ENCODE measurements around the gene GDI1. TPM values are rescaled to one million over a fixed set of nuclear protein-coding genes. Genes with fewer than 3 reads are reported as not detected.

GDI1 gene
- total and polyA plus RNA-seq, 2 experiments from 2014 or later, result 48.5 to 95.9 TPM

DNA sequence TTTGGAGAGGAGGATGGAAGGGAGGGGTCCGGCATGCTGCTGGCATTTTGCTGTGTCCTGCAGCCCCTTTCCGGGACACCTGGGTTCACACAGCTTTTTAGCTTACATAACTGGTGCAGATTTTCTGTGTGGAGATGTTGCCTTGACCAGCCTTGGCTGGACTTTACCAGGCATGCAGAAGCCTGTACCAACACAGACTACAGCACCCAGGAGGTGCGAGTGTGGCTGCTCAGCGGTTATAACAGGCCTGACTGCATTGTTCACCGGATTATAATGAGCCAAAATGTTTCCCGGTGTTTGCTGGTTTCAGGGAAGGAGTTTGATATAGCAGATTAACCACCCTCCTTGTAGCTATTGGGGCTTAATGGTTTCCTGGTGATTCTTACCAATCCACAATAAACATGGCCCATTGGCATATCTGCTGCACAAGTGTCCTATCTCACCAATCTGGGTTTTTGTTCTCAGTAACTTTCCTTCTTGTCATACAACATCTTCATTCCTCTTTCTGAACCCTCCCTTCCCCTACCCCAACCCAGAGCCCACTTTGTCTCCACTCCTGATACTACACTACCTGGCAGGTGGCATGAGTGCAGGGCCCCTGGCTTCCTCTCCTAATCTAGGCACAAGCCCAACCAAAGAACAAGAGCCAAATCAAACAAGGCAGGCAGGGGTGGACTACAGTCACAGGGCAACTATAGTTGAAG is 34.9 kb upstream of the GDI1 start:
- H2AFZ ChIP-seq, result no peak overlapping the region
- H3F3A ChIP-seq (replicated peaks; ENCODE audit: low read depth), result peaks cover 21% of the 10 kb centered on the region
- peaks cover 17% of the 10 kb centered on the region for H3K79me2 ChIP-seq (replicated peaks; ENCODE audit: insufficient read depth)
- no peak overlapping the region for H3K4me3 Mint-ChIP-seq
- no peaks in the 10 kb centered on the region for H3K9me2 ChIP-seq (ENCODE audit: insufficient read depth)
- ATAC-seq, result peak; percentile 4
- H3K27me3 ChIP-seq (ENCODE audit: insufficient read depth), result no peaks in the 10 kb centered on the region
- no peaks in the 10 kb centered on the region for H4K20me1 ChIP-seq (replicated peaks; ENCODE audit: insufficient read depth)
- peaks cover 40% of the 10 kb centered on the region for H3K27me3 Mint-ChIP-seq (ENCODE audit: insufficient read depth, low read depth, poor library complexity)
- DNase-seq (ENCODE audit: low spot score), result no peak
- H3K4me1 ChIP-seq (ENCODE audit: insufficient read depth), result peaks cover 6% of the 10 kb centered on the region; the same call in 1 of the 2 replicates
- H3K36me3 ChIP-seq (ENCODE audit: insufficient read depth), result peaks cover 4% of the 10 kb centered on the region; the same call in 1 of the 2 replicates
- no peak overlapping the region for H3K4me3 ChIP-seq
- peak overlapping the region; percentile 92; the same call in 1 of the 2 replicates for H3K27ac ChIP-seq (ENCODE audit: low read depth)
- no peak overlapping the region for H3K4me2 ChIP-seq
- peaks cover 13% of the 10 kb centered on the region; the same call in 2 of the 3 replicates for H3K4me1 Mint-ChIP-seq
- no peak overlapping the region for H3K27ac Mint-ChIP-seq
- peaks cover 9% of the 10 kb centered on the region; the same call in 1 of the 3 replicates for H3K9me3 Mint-ChIP-seq
- H3K36me3 Mint-ChIP-seq (ENCODE audit: low read depth), result peaks cover 36% of the 10 kb centered on the region
- no peak for TF ChIP-seq JUNB (IDR thresholded peaks at IDR 0.05; ENCODE audit: unreplicated experiment)
- TF ChIP-seq CREB1 (CRISPR knock-in tag; IDR thresholded peaks at IDR 0.05; ENCODE audit: low read depth), result no peak
- TF ChIP-seq STAT1 (IDR thresholded peaks at IDR 0.05; ENCODE audit: unreplicated experiment), result no peak
- no peak for TF ChIP-seq EZH2phosphoT487 (IDR thresholded peaks at IDR 0.05; ENCODE audit: unreplicated experiment)
- TF ChIP-seq, protein P1, sequence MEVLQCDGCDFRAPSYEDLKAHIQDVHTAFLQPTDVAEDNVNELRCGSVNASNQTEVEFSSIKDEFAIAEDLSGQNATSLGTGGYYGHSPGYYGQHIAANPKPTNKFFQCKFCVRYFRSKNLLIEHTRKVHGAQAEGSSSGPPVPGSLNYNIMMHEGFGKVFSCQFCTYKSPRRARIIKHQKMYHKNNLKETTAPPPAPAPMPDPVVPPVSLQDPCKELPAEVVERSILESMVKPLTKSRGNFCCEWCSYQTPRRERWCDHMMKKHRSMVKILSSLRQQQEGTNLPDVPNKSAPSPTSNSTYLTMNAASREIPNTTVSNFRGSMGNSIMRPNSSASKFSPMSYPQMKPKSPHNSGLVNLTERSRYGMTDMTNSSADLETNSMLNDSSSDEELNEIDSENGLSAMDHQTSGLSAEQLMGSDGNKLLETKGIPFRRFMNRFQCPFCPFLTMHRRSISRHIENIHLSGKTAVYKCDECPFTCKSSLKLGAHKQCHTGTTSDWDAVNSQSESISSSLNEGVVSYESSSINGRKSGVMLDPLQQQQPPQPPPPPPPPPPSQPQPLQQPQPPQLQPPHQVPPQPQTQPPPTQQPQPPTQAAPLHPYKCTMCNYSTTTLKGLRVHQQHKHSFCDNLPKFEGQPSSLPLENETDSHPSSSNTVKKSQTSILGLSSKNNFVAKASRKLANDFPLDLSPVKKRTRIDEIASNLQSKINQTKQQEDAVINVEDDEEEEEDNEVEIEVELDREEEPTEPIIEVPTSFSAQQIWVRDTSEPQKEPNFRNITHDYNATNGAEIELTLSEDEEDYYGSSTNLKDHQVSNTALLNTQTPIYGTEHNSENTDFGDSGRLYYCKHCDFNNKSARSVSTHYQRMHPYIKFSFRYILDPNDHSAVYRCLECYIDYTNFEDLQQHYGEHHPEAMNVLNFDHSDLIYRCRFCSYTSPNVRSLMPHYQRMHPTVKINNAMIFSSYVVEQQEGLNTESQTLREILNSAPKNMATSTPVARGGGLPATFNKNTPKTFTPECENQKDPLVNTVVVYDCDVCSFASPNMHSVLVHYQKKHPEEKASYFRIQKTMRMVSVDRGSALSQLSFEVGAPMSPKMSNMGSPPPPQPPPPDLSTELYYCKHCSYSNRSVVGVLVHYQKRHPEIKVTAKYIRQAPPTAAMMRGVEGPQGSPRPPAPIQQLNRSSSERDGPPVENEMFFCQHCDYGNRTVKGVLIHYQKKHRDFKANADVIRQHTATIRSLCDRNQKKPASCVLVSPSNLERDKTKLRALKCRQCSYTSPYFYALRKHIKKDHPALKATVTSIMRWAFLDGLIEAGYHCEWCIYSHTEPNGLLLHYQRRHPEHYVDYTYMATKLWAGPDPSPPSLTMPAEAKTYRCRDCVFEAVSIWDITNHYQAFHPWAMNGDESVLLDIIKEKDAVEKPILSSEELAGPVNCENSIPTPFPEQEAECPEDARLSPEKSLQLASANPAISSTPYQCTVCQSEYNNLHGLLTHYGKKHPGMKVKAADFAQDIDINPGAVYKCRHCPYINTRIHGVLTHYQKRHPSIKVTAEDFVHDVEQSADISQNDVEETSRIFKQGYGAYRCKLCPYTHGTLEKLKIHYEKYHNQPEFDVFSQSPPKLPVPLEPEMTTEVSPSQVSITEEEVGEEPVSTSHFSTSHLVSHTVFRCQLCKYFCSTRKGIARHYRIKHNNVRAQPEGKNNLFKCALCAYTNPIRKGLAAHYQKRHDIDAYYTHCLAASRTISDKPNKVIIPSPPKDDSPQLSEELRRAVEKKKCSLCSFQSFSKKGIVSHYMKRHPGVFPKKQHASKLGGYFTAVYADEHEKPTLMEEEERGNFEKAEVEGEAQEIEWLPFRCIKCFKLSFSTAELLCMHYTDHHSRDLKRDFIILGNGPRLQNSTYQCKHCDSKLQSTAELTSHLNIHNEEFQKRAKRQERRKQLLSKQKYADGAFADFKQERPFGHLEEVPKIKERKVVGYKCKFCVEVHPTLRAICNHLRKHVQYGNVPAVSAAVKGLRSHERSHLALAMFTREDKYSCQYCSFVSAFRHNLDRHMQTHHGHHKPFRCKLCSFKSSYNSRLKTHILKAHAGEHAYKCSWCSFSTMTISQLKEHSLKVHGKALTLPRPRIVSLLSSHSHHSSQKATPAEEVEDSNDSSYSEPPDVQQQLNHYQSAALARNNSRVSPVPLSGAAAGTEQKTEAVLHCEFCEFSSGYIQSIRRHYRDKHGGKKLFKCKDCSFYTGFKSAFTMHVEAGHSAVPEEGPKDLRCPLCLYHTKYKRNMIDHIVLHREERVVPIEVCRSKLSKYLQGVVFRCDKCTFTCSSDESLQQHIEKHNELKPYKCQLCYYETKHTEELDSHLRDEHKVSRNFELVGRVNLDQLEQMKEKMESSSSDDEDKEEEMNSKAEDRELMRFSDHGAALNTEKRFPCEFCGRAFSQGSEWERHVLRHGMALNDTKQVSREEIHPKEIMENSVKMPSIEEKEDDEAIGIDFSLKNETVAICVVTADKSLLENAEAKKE (CRISPR knock-in tag; IDR thresholded peaks at IDR 0.05), result no peak
- no peak for TF ChIP-seq EZH2 (IDR thresholded peaks at IDR 0.05; ENCODE audit: low read depth, unreplicated experiment)
- no peak for TF ChIP-seq ZNF331 (CRISPR knock-in tag; IDR thresholded peaks at IDR 0.05; ENCODE audit: low read depth)
- TF ChIP-seq, protein P2, sequence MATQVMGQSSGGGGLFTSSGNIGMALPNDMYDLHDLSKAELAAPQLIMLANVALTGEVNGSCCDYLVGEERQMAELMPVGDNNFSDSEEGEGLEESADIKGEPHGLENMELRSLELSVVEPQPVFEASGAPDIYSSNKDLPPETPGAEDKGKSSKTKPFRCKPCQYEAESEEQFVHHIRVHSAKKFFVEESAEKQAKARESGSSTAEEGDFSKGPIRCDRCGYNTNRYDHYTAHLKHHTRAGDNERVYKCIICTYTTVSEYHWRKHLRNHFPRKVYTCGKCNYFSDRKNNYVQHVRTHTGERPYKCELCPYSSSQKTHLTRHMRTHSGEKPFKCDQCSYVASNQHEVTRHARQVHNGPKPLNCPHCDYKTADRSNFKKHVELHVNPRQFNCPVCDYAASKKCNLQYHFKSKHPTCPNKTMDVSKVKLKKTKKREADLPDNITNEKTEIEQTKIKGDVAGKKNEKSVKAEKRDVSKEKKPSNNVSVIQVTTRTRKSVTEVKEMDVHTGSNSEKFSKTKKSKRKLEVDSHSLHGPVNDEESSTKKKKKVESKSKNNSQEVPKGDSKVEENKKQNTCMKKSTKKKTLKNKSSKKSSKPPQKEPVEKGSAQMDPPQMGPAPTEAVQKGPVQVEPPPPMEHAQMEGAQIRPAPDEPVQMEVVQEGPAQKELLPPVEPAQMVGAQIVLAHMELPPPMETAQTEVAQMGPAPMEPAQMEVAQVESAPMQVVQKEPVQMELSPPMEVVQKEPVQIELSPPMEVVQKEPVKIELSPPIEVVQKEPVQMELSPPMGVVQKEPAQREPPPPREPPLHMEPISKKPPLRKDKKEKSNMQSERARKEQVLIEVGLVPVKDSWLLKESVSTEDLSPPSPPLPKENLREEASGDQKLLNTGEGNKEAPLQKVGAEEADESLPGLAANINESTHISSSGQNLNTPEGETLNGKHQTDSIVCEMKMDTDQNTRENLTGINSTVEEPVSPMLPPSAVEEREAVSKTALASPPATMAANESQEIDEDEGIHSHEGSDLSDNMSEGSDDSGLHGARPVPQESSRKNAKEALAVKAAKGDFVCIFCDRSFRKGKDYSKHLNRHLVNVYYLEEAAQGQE (IDR thresholded peaks at IDR 0.05; ENCODE audit: unreplicated experiment), result no peak
- TF ChIP-seq, protein P3, sequence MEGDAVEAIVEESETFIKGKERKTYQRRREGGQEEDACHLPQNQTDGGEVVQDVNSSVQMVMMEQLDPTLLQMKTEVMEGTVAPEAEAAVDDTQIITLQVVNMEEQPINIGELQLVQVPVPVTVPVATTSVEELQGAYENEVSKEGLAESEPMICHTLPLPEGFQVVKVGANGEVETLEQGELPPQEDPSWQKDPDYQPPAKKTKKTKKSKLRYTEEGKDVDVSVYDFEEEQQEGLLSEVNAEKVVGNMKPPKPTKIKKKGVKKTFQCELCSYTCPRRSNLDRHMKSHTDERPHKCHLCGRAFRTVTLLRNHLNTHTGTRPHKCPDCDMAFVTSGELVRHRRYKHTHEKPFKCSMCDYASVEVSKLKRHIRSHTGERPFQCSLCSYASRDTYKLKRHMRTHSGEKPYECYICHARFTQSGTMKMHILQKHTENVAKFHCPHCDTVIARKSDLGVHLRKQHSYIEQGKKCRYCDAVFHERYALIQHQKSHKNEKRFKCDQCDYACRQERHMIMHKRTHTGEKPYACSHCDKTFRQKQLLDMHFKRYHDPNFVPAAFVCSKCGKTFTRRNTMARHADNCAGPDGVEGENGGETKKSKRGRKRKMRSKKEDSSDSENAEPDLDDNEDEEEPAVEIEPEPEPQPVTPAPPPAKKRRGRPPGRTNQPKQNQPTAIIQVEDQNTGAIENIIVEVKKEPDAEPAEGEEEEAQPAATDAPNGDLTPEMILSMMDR (conservative IDR thresholded peaks at IDR 0.05; ENCODE audit: low read depth in 2 of 2), result no peak
- TF ChIP-seq, protein P4, sequence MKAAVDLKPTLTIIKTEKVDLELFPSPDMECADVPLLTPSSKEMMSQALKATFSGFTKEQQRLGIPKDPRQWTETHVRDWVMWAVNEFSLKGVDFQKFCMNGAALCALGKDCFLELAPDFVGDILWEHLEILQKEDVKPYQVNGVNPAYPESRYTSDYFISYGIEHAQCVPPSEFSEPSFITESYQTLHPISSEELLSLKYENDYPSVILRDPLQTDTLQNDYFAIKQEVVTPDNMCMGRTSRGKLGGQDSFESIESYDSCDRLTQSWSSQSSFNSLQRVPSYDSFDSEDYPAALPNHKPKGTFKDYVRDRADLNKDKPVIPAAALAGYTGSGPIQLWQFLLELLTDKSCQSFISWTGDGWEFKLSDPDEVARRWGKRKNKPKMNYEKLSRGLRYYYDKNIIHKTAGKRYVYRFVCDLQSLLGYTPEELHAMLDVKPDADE (IDR thresholded peaks at IDR 0.05), result no peak
- no peak for TF ChIP-seq ZNF114 (CRISPR knock-in tag; IDR thresholded peaks at IDR 0.05)
- no peak for TF ChIP-seq POLR2AphosphoS5 (IDR thresholded peaks at IDR 0.05; ENCODE audit: low read depth)
- no peak for TF ChIP-seq NANOG (IDR thresholded peaks at IDR 0.05; ENCODE audit: borderline replicate concordance)
